NCI-H82 treated with DMSO at 0.1 percent for 48 hours (cell line): Measurements from ENCODE around the gene UNC119B.

ENCODE experiments used
- DNase-seq: peaks from one replicate; lab custom pipeline; 2025; ENCODE audit not compliant: unreplicated experiment; lab: John Stamatoyannopoulos, UW

The UNC119B gene

DNA sequence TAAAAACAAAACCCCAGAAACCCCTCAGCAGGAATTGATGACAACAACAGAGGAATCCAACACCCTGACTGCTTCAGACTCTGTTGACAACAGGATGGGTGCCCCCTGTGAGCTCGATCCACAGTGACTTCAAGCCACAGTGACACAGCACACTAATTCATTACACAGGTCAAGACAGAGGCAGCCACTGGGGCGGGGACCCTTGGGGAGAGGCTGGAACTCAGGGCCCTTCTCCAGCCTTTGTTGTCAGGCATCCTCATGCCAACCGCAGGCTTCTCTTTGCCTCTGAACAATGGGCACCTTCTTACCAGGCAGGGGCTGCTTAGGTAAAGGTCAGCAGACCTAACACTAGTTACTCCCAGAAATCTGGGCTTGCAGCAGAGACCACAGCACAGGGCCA, 53.0 kb downstream of the UNC119B start:
- DNase-seq: no peak

DNA sequence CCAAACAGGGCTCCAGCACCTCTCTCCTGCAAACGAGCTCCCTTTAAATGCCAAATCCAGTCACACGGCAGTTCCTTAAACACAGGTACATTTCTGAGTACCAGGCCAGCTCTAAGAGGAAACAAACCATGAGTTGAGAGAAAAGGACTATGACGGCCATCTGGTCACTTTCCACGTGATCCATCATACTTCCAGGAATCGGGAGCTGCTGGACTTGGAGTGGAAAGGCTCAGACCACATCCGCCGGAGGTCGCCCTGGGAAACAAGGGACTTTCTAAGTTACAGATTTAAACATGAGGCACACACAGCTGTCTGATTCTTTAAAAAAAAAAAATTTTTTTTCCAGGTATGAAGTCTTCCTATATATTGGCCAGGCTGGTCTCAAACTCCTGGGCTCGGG, 54.6 kb downstream of the UNC119B start:
- DNase-seq: no peak

DNA sequence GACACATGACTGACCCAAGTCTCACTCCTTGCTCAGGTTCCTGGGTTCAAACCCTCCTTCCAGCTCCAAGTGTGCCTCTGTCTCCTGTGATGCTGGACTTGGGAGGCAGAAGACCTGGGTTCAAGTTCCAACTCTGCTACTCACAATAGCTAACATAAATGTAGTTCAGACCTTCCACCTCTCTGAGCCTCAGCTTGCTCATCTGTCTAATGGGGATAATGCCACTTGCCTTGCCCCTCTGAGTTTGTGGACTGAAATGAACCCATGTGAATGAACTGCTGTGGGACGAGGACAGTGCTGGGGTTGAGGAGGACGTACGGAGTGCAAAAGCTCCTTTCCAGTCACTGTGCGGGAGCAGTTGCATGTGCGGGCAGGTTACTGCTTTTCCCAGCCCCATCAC, 56.3 kb downstream of the UNC119B start:
- no peak for DNase-seq

DNA sequence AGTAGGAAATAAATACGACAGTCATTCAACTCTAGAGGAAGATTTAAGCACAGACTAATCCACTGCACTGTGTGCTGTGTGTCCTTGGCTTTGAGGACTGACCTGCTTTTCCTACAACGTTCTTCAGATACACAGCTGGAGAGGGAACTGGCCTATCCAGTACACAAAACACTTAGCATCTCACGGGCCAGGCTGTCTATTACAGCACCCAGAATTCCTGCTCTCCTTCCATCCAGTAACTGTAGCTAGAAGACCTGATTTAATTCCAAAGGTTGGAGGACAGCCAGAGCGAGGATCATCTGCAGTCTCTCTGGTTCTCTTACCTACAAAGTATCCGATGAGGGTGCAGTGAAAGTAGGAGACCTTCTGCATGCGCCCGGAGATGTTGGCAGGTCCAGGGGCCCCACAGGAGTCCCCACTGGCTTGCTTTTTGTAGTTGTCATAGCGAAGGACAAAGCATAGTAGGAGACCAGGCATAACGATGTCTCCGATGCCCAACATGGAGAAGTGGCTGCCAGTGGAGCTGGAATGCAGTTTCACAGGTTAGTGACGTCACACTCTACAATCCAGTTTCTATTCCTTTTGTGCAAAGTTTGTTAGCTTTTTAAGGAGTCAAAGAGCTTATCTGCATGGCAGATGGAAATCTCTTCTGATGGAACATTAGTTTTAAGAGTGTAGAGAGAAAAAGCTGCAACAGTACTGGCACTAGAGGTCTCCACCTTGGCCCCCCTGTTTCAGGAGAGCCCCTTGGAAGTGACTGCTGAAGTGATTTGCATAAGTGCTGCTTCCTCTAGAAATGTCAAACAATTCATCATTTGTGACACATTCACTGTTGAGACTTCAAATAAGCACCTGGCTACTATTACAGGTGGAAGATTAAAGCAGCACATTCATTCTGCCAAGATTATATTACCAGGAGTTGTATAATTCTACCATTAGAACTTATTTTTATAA, 57.1 kb downstream of the UNC119B start:
- DNase-seq: no peak

DNA sequence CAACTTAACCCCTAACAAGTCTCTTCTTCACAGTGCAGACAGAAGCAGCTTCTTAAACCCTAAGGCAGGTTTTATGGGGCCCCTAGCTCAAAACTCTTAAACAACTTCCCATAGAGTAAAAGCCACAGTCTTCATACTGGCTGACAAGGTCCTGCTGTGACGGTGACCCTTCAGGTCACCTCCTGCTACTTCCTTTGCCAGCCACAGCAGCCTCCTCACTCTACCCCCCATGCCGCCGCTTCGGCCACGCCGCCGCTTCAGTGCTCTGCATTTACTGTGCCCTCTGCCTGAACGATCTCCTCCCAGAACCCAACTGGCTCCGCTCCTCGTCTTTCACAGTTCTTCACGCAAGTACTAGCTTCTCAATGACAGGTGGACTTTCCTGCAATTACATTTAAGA, 60.8 kb downstream of the UNC119B start:
- DNase-seq: no peak
